Fibroblast of villous mesenchyme (primary cell): ENCODE results near the gene SATB1. TPM values are rescaled to one million over a fixed set of nuclear protein-coding genes. Genes with fewer than 3 reads are reported as not detected.

Experiments
- DNase-seq: peaks from one replicate; pipeline ENCODE4 v3.0.0-alpha.2; 2010; ENCODE audit warnings: low read depth
- H3K4me3 ChIP-seq: 2 replicates; pipeline ENCODE4 v1.5.1; 2011; ENCODE audit warnings: low read depth, mild to moderate bottlenecking, low read length
- total RNA-seq: library from RNA; depleted of rRNA; stranded (reverse); fragments of >200 nt; gene quantifications from 2 replicates; pipeline ENCODE4 v1.2.3, GENCODE V29; 2012
- TF ChIP-seq, protein P1 (sequence below): IDR thresholded peaks from 2 replicates; pipeline ENCODE4 v1.5.1; 2012; ENCODE audit warnings: low read depth, mild to moderate bottlenecking, low read length; ENCODE audit not compliant: insufficient read depth

Gene SATB1
- total RNA-seq, 1 donor = 17.7 TPM

DNA sequence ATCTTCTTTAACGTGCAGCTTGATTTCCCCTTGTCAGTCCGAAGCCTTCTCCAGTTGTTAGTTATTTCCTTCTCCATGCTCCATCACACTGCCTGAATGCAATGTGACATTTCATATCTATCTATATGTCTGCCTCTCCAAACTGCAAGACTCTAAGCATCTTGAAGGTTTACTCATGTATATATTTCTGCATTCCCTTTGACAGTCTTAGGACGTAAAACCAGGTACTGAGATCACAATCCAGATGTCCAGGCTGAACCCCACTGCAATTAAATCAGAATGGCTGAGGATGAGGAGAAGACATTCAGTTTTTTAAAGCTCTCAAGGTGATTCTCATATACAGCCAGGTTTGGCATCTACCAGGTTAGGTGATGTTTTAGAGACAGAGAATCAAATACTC is 6.1 kb upstream of the SATB1 start:
- TF ChIP-seq, protein P1, sequence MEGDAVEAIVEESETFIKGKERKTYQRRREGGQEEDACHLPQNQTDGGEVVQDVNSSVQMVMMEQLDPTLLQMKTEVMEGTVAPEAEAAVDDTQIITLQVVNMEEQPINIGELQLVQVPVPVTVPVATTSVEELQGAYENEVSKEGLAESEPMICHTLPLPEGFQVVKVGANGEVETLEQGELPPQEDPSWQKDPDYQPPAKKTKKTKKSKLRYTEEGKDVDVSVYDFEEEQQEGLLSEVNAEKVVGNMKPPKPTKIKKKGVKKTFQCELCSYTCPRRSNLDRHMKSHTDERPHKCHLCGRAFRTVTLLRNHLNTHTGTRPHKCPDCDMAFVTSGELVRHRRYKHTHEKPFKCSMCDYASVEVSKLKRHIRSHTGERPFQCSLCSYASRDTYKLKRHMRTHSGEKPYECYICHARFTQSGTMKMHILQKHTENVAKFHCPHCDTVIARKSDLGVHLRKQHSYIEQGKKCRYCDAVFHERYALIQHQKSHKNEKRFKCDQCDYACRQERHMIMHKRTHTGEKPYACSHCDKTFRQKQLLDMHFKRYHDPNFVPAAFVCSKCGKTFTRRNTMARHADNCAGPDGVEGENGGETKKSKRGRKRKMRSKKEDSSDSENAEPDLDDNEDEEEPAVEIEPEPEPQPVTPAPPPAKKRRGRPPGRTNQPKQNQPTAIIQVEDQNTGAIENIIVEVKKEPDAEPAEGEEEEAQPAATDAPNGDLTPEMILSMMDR = no peak
- DNase-seq = no peak
- no peak overlapping the region for H3K4me3 ChIP-seq

GRCh38 chr3:18428991-18429745 is 4.0 kb upstream of the SATB1 start:
- no peak for DNase-seq
- TF ChIP-seq, protein P1 = no peak
- no peak overlapping the region for H3K4me3 ChIP-seq

- DNase-seq = no peak
- TF ChIP-seq, protein P1 = no peak
- no peak overlapping the region for H3K4me3 ChIP-seq
These were observed 2.9 kb upstream of the SATB1 start for GRCh38 chr3:18428036-18428435.

DNA sequence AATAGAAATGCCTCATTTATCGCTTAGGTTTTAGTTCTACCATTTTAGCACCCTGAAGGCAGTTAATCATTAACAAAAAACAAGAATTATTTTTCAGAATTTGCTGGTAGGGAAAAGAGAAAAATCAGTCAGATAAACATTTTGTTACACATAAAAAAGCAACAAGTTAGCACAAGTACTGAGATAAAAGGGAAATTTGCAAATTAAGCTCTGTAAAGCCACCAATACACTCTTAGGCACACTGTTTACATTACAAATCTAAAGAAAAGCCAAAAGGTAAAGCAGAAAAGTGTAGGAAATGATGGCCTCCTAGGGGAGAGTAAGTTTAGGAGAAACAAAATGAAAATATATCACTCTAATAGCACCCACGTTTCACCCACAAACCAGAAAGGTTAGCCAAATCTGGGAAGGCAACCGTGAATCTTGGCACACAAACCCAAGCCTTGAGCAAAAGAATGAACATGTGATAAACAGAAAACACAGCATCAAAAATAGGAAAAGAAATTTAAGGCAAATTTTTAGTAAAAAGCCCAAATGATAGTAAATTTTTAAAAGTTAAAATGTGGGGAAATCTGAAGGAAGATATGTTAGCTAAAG is 1.6 kb upstream of the SATB1 start:
- TF ChIP-seq, protein P1 = no peak
- DNase-seq = no peak
- H3K4me3 ChIP-seq = no peak overlapping the region

- TF ChIP-seq, protein P1 = no peak
- peak overlapping the region; percentile 71 for H3K4me3 ChIP-seq
These were observed 610 bp upstream of the SATB1 start for GRCh38 chr3:18425641-18426257.

DNA sequence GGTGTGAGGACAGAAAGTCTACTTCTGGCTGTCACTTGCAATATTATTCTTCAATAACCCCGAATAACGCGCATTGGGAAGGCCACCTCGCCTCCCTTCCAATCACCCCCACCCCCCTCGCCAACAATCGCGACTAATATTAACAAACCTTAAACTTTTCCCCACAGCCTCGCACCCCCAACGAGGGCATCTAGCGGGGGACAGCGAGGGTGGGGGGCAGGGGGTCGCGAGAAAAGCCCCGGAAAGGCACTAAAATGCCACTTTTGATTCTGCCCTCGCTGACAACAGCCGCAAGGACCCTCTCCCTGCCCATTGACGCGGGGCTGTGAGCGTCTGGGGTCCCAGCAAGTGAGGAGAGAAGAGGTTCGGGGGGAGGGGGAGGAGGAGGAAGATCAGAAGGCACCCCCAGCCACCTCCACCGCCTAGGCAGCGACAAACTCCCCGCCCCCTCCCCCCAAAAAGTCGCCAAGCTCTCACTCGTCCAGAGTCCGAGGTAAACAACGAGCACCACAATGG is 868 bp downstream of the SATB1 start:
- DNase-seq = no peak
- H3K4me3 ChIP-seq = peak overlapping the region; percentile 71
- TF ChIP-seq, protein P1 = no peak

More at GRCh38 chr3:18425641-18426257, 610 bp upstream of the SATB1 start:
- DNase-seq = no peak
